D341Med (cell line): ENCODE data around the gene SMIM36.
"Not testable (repeated sequence)": the region's sequence is repeated elsewhere in the genome, so short reads cannot be mapped to it uniquely, and the experiment has no call there.

Source experiments
- DNase-seq: peaks from one replicate; pipeline ENCODE4 v3.0.0; 2012; ENCODE audit warnings: low spot score

The SMIM36 gene

DNA sequence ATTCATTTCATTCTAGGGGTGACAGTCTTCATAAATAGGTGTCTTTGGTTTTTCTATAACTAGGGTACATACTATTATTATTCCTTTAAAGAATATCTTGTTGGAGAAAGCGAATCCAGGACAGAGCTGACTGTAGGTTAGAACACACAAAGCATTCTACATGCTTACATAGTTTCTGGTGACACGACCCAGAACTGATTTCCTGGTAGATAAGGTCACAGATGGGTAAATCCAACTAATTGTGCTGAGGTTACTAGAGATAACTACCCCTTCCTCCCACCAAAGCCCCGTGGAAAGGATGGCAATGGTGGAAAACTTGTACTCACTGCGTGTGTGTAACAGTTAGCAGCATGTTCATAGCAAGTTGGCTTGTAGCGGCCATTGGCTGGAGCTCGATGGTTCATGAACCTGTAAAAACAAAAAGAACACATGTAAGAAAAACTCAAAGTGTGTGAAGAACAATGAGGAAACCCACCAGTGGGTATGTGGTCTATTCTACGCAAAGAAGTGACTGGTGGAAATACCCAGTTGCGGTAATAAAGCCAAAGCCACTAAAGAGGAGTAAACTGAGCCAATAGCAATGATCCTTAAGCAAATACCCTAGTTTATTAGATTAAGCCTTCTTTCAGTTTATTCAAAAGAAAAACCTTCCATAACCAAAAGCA, 97.3 kb downstream of the SMIM36 start:
- DNase-seq: no peak

DNA sequence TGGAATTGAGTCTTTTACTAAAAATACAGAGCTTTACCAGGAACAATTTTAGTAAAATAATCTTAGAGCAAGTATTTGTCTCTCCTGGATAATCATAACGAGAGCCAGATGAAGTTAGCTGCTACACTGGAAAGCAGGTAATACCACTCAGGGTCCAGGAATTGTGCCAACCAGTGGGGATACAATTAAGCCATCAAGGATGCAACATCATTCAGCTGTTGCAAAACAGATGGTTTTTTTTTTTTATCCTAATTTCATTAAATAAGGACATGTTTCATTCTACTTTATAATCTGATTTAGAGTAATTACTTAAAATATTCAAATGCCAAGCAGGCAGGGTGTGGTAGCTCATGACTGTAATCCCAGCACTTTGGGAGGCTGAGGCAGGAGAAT, 99.8 kb downstream of the SMIM36 start:
- peak; percentile 60 for DNase-seq

DNA sequence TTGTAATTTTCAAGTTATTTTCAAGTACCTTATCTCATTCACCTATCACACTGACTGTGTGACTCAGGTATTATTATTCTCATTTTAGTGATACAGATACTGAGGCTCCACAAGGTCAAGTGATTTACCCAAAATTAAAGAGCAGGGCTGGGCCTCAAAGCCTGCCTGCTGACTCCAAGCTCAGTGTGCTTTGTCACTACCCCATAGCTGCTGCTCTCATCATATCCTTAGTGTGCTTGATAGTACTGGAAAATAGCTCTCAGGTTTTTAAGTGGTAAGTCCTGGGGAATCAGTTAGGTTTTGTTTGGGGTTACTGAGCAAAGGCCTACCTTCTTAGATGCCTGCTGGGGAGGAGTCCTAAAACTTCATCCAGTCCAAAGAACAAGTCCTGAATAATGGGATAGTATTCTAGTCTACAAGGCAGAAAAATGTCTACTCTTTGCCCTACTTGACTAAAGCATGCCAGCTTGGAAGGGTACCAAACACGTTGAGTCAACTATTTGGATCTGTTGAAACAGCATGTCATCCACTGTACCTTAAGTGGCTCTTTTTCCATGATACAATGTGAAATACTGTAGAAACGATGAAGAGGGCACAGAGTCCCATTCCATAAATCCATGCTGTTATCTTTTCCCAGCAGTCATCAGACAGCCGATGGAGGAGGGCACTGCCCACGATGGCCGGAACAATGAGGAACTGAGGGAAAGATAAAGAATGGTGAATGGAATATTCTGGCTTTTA, 100.4 kb downstream of the SMIM36 start:
- DNase-seq: no peak

DNA sequence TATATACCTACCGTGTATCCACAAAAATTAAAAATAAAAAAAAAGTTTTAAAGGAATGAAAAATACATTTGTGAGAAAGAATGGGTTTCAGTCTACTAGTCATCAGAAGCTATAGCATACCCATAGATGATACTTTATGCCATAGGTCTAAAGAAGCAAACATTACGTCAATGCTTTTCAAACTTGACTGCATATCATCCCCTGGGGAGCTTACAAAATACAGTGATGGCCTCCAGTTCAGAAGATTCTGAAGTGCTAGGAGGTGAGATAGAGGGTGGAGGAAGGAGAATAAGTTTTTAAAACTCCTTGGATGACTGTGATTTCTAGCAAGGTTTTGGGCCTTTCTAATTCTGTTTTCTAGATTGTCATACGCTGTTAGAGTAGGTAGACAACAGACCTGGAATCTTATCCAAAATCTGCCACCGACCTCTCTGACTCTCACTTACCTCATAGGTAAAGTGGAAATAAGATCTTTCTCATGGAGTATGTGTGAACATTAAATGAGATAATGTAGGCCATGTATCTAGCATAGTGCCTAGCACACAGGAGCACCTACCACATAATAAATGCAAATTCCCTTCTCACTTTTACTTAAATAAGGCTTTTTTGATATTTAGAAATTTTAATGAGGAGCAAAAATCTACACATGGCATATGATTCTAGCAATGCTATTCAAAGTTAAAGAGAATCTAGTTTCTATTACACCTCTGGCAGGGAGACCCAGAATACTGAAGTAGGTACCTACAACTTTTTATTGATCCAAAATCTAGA, 102.0 kb downstream of the SMIM36 start:
- no peak for DNase-seq

DNA sequence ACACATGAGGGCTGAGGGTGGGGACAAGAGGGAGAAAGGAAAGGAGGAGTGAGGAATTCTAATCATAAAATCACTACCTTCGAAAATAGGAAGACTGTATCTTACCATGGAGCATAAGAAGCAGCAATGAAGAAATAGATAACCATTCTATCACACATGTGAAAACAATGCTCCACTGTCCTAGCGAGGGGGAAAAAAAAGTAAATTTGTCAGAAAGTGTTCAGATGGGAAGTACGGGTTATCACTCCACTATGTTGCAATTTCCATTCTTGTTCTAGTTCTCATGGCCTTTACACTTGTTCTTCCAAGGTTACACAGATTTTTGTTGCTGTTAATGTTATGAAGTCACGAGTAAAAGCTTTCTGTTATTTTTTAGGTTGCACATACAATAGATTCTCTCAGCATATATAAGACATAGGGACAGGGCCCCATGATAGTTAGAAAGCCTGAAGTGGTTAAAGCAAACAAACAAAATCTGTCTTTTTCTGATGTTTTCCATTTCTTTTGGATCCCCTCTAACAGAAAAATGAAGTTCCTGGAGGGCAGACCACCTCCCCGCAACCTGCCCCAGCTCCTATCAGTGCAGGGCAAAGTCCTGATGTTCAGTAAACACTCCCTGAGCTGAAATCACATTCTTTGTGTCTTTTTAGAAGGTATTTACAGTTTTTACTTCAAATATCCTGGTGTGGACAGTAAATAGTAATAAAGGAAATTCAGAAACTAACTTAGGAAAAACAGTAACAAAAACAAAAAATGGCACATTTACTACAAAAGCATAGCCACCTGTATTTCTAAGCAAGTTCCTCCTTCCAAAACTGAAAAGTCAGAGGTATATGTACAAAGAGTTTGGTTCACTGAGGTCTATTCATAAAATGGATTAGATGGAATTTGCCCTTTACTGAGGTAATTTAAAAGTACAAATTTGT, 103.3 kb downstream of the SMIM36 start:
- DNase-seq: no peak

DNA sequence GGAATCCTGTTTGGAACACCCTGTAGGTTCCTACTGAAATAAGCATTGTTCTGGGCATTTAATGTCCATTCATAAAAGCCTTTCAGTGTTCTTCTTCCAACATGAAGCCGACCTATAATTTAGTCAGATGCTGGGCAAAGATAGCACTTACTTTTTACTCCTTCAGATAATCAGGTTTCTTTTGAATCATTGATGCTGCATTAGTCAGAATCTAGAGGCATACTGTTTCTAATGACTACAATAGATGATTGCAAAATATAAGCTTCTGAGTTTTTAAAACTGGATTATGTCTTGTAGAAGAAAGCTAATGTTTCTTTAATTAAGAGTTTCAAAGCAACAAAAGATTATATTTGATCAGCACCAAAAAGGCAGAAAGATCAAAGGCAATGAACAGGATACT, 105.7 kb downstream of the SMIM36 start:
- DNase-seq: no peak

DNA sequence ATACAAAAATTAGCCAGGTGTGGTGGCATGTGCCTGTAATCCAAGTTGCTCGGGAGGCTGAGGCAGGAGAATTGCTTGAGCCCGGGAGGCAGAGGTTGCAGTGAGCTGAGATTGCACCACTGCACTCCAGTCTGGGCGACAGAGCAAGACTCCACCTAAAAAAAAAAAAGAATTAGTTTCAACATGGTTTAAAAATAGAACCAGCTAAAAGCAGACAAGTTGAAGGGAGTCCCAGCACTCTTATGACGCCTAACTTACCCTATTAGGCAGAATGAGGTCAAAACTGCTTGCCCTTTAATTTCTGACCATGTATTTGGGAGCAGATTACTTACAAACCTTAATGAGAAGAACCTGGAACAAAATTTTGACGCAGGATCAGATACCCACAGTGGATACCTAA, 107.1 kb downstream of the SMIM36 start:
- DNase-seq: not testable (repeated sequence)

DNA sequence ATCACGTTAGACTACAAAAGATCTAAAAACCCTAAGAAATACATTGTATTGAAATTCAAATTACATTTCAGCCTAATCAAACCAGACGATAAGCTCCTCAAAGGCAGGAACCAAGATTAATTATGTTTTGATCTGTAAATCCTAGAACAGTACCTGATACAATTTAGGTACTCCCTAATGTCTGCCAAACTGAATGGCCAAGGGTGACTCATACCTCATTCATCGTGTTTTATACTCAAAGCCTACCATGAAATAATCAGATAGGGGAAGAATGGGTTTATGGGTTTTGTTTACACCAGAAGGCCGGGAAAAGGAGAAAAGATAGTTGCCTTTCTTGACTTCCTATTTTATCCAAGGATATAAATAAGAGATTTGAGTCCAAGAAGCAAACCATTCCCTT, 108.9 kb downstream of the SMIM36 start:
- no peak for DNase-seq
